Astrocyte of the cerebellum (primary cell): Measurements from ENCODE around the gene KSR2.

ENCODE experiments used
- DNase-seq: peaks from one replicate; pipeline ENCODE4 v3.0.0-alpha.2; 2011; ENCODE audit warnings: low read depth
- H3K4me3 ChIP-seq: 2 replicates; pipeline ENCODE4 v1.5.1; 2011; ENCODE audit warnings: mild to moderate bottlenecking, low read depth, low read length, moderate library complexity
- in situ Hi-C: cut with HindIII; loops from 2 replicates; pipeline ENCODE4 v1.10.0; 2017; ENCODE audit warnings: low sequenced_read_pairs
- TF ChIP-seq, protein P1 (sequence below): IDR thresholded peaks from 2 replicates; pipeline ENCODE4 v1.5.1; 2012; ENCODE audit warnings: low read length, low read depth, moderate library complexity, mild to moderate bottlenecking; ENCODE audit errors: missing control alignments

KSR2 gene

GRCh38 chr12:117661471-117661870 is 307.3 kb downstream of the KSR2 start:
- DNase-seq, result no peak
- TF ChIP-seq, protein P1, sequence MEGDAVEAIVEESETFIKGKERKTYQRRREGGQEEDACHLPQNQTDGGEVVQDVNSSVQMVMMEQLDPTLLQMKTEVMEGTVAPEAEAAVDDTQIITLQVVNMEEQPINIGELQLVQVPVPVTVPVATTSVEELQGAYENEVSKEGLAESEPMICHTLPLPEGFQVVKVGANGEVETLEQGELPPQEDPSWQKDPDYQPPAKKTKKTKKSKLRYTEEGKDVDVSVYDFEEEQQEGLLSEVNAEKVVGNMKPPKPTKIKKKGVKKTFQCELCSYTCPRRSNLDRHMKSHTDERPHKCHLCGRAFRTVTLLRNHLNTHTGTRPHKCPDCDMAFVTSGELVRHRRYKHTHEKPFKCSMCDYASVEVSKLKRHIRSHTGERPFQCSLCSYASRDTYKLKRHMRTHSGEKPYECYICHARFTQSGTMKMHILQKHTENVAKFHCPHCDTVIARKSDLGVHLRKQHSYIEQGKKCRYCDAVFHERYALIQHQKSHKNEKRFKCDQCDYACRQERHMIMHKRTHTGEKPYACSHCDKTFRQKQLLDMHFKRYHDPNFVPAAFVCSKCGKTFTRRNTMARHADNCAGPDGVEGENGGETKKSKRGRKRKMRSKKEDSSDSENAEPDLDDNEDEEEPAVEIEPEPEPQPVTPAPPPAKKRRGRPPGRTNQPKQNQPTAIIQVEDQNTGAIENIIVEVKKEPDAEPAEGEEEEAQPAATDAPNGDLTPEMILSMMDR, result no peak
- no peak overlapping the region for H3K4me3 ChIP-seq
- in situ Hi-C loops, result no loop called here

- no peak for DNase-seq
- H3K4me3 ChIP-seq, result no peak overlapping the region
- TF ChIP-seq, protein P1, result no peak
- in situ Hi-C loops, result no loop called here
These were observed 307.9 kb downstream of the KSR2 start for GRCh38 chr12:117660896-117661295.

DNA sequence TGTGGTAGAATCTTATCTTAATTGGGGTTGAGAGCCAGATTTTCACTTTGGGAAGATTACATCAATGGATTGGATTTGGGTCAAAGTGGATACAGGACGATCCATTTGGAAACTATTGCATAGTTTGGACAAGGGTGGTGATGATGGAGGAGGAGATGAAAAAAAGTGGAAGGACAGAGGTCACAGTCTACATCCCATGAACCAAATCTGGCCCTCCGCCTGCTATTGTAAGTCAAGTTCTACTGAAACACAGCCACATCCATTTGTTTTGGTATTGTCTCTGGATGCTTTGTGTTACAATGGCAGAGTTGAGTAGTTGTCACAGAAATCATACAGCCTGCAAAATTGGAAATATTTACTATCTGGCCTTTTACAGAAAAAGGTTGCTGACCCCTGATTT is 310.6 kb downstream of the KSR2 start:
- TF ChIP-seq, protein P1, result no peak
- DNase-seq, result no peak
- no peak overlapping the region for H3K4me3 ChIP-seq
- in situ Hi-C loops, result no loop called here

DNA sequence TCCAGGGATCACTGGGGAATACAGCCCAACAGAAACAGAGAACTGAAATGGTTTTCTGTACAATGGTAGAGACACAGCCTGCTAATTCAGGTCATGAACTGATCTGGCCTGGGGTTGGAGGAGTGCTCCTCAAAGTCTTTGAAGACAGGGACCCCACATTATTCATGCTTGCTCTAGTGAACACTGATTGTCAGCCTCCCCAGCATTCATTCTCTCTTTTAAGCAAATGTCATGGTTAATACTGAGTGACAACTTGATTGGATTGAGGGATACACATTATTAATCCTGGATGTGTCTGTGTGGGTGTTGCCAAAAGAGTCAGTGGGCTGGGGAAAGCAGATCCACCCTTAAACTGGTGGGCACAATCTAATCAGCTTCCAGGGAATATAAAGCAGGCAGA is 319.0 kb downstream of the KSR2 start:
- TF ChIP-seq, protein P1, result no peak
- no peak for DNase-seq
- in situ Hi-C loops, result no loop called here
- H3K4me3 ChIP-seq, result no peak overlapping the region

DNA sequence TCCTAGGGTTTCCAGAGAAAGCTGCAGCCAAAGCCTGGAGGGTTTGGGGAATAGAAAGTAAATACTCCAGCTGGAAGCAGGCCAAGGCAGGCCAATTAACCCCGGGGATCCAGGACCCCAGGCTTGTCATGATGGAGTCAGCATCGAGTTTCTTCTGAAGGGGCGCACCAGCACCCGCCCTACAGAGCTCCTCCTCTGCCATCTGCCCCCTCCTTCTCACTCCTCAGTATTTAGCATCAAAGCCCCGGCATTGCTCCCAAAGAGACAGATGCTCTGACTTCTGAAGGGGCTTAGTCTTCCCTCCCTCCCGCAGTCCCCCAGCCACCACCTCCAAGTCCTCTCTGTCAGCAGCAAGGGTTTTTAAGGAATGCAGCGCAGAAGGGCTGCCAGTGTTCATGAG is 322.3 kb downstream of the KSR2 start:
- DNase-seq, result no peak
- no peak overlapping the region for H3K4me3 ChIP-seq
- TF ChIP-seq, protein P1, result no peak
- in situ Hi-C loops, result no loop called here

- DNase-seq, result no peak
- no peak overlapping the region for H3K4me3 ChIP-seq
- TF ChIP-seq, protein P1, result no peak
- in situ Hi-C loops, result no loop called here
These were observed 323.3 kb downstream of the KSR2 start for GRCh38 chr12:117645473-117645872.

DNA sequence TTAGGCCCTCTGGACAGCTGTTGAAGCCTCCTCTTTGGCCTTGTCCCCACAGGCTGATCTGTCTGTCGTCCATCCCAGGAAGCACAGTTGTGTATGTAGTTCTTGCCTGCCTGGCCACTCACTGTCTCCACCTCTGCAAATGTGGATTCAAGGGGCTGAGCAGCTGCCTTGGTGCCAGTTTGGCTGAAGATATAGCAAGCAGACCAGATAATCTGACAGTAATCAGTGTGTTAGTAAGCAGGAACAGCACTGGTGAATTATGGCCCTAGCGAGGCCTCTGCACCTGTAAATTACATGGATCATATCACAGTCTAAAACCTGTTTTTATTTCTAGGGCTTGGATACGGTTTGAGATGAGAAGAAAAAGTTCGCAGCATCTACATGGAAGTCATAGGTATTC is 324.8 kb downstream of the KSR2 start:
- no peak for DNase-seq
- TF ChIP-seq, protein P1, result no peak
- no peak overlapping the region for H3K4me3 ChIP-seq
- in situ Hi-C loops, result no loop called here
